T1000 (cell line): Measurements from ENCODE around the gene RAP1GAP2.
A peak's percentile ranks its signal among the peaks of the same experiment; 100 is the strongest.
"Not testable (repeated sequence)": the region's sequence is repeated elsewhere in the genome, so short reads cannot be mapped to it uniquely, and the experiment has no call there.

ENCODE experiments used
- DNase-seq: peaks from one replicate; lab custom pipeline; 2025; ENCODE audit warnings: mixed read lengths; lab: John Stamatoyannopoulos, UW

The RAP1GAP2 gene

DNA sequence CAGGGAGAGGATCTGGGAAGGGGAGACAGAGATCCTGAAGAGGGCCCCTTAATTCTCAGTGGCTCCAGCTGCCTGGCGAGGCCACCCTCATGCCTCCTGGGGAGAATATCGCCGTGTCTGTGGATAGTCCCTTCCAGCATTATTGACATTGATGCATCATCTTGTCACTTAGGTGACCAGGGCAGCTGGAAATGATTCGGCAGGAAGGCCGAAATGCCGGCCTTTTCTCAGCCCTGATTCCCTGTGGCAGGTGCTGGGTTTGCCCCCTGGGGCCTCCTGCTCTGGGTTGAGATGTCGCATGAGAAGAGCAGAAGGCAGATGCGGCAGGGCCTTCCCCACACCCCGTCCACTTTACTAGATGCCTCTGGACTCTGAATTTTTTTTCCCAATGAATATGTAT is 89.5 kb downstream of the RAP1GAP2 start:
- DNase-seq = no peak

DNA sequence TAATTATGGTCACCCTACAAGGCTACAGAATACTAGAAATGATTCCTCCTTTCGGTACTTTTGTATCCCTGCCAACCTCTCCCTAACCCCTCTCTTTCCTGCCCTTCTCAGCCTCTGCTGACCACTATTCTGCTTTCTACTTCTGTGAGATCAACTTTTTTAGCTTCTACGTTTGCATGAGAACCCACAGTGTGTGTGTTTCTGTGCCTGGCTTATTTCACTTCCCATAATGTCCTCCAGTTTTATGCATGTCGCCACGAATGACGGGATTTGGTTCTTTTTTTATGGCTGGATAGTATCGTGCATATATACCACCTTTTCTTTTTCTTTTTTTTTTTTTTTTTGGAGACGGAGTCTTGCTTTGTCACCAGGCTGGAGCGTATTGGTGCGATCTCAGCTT is 92.1 kb downstream of the RAP1GAP2 start:
- no peak for DNase-seq

DNA sequence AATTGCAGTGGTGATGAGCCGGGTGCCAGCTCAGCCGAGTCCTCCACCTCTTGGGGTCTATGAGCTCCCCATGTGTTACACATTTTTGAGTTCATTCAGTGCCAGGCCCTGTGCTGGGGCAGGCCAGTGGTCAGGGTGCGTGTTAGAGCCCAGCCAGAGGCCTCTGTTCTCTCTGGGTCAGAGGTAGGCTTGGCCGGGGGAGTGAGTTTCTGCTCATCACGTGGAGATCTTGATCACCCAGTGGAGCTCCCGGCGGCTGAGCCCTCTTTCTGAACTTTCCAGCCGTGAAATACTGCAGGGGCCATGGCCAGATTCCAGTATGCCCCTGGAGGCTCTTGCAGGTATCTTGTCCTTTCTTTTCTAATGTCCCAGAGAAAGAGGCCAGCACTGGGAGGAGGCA is 93.0 kb downstream of the RAP1GAP2 start:
- DNase-seq = no peak

DNA sequence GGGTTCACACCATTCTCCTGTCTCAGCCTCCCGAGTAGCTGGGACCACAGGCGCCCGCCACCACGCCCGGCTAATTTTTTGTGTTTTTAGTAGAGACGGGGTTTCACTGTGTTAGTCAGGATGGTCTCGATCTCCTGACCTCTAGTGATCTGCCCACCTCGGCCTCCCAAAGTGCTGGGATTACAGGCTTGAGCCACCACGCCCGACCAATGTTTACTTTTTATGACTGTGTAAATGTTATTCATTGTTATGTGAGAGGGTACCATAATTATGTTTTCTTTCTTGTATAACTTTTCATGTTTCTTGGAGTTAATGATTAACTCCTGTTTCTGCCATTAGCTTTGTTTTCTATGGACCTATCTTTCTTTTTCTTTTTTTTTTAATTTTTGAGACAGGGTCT is 94.5 kb downstream of the RAP1GAP2 start:
- not testable (repeated sequence) for DNase-seq

DNA sequence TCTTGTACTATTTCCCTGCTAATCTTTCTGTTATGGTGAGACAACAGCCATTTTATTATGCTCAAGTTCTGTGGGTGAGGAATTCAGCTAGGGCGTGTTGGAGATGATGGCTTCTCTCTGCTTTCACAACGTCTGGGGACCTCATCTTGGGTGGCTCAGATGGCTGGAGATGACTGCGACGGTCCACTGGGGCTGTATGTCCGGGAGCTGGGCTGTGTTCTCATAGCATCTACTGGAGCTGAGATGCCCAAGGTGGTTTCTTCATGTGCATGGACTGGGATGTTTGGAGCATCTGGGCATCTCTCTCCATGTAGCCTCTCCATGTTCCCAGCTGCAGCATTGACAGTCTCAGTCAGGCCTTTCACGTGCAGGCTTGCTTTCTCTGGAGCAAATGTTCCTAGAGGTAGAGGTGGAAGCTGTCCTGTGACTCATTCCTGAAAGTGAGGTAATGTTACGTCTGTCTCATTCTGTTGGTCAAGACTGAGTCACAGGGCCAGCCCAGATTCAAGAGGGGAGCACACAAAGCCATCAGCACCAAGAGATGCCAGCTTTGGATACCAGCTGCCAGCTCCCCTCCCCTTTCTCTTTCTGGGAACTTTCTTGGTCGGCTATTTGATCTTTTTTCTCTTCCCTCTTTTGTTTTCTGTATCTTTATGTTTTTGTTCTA is 96.2 kb downstream of the RAP1GAP2 start:
- DNase-seq = peak; percentile 74

DNA sequence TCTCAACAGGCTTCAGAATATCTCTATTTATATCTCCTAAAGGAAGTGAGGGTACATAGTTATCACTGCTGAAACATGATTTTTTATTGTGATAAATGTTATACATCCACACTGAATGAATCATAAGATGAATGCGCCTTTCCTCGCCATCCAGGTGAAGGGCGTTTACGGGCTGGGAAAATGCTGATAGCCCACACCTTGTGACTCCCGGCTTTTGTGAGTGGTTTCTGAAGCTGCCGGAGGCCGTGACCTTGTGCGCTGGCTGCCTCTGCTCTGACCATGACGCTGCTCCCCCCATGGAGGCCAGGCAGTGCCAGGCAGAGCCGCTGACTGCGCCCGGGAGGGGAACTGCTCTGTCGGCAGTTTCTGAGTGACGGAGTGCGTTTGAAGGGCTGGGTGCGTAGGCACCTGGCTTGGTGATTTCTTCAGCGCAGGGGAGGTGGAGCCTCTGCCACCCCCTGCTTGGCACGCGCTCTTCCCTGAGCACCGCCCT is 97.2 kb downstream of the RAP1GAP2 start:
- no peak for DNase-seq

DNA sequence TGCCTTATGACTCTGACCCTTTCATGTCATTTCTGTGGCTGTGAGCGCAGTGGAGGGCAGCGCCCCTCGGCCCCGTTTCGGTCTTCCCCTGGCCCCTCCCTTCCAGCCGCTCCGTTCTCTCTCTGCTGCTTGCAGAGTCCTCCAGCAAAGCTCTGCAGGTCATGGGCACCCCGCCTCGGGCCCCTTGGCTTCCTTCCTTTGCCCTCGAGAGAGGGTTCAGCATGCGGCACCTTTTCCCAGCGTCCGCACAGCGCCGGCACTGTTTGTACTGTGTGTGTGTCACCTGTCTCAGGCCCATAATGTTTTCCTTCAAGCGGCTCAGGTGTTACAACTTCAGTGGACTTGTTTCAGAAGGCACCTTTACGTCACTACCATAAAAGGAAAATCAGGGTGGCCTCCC is 98.5 kb downstream of the RAP1GAP2 start:
- no peak for DNase-seq

DNA sequence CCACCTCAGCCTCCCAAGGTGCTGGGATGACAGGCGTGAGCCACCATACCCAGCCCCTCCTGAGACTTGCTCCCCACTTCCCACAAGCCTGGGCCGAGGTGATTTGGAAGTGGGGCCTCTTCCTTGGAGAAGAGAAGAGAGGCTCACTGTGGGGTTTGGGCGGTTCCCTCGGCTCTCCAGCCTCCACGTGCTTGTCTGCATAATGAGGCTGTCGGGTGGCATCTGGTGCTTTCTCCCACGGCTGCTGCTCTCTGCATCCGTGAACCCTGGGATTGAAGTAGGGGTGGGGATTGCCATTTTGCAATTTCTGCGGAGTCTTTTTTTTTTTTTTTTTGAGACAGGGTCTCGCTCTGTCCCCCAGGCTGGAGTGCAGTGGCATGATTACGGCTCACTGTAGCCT is 101.4 kb downstream of the RAP1GAP2 start:
- DNase-seq = no peak

DNA sequence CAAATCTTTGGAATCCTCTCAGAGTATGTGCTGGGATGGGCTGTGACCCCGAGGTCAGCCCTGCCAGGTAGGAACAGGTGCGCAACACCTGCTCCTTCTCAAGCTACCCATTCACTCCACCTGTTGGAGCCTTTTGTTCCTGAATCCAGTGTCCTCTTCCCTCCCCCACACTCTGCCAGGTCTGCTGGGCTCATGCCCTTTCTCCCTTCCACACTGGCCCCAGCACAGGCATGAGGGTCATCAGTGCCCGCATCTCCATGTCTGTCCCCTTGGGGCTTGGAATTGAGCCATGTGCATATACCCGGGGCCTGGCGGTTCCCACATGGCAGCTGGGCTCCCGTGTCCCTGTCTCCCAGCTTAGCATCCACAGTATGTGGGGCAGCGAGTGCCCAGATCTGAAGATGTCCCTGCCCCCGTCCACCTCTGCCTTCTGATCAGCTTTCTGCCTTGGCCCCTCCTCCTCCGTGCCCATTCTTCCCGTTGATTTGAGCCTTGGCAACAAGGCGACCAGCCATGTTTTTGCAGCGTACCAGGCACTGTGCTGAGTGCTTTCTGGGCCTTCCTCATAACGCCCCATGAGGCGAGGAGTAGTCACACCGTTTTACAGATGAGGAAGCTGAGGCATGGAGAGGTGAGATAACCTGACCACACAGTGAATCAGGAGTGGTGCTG is 102.2 kb downstream of the RAP1GAP2 start:
- DNase-seq = no peak

DNA sequence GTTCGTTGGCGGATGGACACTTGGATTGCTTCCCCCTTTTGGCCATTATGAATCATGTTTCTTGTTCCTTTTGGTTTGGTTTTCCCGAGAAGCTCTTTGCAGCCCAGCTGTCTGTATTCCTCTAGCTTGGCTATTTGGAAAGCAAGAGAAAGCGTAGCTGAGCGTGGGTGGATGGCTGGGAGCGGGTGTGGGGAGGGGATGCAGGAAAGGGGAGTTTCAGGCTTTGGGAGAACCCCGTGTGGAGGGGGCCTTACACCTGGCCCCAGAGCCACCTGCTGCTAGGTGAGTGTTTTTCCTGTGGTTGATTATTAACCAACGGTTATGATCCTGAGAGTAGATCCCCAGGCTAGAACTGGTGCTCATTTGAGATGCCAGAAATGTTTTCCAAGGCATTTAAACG is 103.7 kb downstream of the RAP1GAP2 start:
- no peak for DNase-seq

DNA sequence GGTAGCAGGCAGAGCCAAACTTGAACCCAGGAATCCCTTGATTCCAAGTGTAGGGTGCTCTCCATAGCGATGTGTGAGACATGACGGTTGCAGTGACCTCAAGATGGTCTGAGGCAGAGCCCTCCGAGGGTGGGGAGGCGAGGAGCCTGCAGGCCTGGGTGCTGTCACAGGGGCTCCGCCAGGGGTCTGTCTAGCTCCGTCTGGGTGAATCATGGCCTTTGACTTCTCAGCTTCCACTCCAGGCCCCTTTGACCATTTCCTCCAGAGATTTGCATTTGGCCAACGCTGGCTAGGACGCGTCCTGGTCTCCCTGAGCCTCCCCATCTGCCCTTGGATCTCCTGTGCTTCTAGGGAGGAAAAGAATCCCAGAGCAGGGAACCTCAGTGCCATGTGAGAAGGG is 104.6 kb downstream of the RAP1GAP2 start:
- DNase-seq = no peak

DNA sequence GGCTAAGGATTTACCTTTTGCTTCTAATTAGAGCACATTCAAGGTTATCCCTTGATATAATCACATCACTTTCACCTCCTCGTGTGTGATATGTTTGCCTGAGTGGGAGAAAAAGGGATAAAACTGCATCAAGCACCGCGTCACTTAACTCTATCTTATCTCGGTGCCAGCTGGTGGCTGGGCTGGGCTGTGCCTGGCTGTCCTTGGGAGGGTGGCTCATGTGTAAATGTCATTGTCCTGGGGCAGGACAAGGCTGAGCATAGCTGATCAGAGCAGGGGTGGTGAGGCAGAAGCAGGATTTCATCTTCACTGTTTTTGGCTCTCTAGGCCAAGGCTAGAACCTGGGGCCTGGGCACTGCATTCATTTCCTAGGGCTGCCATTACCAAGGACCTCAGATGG is 105.3 kb downstream of the RAP1GAP2 start:
- no peak for DNase-seq

DNA sequence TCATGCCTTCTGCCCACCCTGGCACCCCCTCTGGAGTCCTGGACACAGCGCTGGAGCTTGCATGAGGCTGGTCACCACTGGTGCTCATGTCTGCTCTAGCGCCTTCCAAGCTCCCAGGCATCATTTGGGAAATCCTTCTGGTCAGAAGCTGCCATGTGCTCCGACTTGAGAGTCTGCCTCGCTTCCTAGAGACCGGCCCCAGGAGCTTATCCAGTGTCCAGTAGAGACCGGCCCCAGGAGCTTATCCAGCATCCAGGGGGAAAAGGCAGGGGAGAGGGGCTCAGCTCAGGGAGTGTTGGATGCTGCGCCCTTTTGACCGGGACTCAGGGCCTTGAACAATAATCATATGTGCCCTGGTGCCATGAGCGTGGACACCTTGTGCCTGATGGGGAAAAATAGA is 106.3 kb downstream of the RAP1GAP2 start:
- DNase-seq = no peak

DNA sequence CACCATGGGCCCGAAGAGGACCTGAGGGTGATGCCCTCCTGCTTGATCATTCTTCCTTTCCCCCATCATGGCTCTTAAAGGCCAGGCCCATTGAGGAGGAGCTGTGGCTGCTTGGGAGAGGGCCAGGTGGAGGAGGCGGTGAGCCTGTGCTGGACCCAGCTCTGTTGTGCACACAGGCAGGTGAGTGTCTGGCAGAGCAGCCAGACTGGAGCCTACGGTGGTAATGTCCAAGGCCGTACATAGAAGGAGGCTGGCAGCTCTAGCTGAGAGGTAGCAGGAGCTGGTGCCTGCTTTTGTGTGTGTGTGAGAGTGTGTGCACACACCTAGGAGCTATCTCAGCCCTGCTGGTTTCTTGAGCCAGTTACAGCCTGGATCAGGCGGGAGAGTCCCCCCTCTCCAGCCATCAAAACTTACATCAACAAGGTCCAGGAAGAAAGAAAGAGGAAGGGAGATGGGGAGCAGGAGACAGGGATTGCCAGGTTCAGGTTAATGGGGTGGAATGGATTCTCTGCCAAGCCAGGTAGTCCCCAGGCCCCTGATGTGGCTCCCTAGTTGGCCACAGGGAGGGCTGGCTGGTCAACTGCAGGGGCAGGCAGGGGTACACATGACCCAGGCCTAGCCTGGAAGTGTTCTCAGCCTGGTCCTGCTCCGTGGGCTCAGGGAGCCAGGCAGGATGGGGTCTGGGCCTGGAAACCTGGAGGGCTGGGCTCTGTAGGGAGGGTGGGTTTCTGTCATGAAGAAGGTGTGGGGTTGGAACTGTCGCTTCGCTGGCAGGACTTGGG is 107.1 kb downstream of the RAP1GAP2 start:
- DNase-seq = no peak

DNA sequence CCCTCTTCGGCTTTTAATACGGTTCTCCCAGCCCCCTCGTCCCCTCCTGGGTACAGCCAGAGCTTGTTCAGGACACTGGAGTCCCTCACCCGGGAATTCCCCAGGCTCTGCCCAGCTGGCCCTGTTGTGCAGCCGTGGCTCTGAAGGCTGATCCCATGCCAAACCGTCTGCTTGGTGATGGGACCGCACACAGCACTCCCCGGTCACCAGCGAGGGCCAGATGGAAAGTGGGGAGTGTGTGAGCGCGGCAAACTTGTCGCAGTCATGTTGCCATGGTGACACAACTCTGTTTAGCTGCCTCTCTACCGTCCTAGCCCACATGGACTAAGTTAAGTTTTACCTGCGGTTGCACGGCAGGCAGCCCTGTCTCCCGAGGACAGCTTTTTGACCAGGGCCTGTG is 107.9 kb downstream of the RAP1GAP2 start:
- DNase-seq = no peak

DNA sequence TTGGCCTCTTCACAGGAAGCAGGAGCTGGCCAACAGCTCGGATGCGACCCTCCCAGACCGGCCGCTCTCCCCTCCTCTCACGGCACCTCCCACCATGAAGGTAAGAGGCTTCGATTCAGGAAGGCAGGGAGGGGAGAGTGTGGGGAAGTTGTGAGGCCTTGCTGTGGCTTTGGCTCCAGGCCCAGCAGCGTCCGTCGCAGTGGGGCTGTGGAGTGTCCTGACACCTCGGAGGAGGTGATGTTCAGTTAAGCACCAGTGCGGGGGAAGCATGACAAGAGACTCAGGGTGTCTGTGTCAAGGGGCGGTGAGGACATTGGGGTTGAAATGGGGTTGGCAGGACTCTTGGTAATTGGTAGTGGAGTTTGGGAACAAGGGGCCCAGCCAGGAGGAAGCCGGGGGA is 109.0 kb downstream of the RAP1GAP2 start:
- DNase-seq = no peak

DNA sequence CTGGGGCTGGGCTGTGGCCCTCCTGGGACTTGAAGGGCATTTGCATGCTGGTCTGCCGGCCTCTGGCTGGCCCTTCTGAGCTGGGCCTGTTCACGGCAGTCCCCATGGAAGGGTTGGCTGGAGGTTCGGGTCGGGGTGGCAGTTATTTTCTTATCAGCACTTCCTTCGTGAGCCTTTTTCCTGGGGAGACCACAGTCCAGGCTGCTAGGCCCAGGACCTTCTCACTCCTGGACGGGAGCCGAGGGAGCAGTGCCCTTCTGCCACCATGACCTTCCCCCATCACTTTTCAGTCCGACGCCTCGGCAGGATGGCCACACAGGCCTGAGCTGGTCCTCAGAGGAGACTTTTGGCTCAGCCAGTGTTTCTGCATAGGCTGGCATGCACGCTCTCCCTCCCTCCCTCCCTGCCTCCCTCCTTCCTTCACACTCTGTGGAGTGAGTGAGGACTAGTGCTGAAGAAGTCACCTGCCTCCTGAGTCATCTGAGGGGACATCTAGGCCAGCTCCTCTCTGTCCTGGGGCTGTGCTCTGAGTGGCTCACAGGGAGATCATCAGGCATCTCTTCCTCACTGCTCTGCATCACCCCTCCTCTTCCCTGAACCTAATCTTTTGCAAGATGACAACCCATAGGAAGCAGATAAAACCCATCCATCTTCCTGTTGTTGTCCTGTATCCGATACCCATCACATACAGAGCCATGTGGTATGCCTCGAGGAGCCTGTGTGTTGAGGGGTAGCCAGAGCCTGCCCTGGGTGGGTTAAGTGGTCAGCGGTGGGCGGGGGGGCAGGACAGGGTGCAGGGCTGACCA is 109.7 kb downstream of the RAP1GAP2 start:
- no peak for DNase-seq

DNA sequence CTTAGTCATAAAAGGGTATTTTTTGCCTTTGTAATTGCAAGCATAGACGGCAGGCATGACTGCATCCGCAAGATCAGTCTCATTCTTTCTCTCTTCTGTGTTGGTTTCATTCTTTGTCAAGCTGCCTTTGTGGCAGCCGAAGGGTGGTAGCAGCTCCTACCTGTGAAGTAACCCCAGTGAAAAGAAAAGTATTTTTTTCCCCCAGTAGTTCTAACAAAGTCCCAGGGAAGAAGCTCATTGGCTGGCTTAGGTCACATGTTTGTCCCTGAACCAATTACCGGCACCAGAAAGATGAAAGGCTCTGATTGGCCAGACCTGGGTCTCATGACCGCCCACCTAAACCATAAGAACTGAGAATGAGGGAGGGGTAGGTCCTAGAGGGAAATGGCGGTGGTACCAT is 110.7 kb downstream of the RAP1GAP2 start:
- DNase-seq = no peak

DNA sequence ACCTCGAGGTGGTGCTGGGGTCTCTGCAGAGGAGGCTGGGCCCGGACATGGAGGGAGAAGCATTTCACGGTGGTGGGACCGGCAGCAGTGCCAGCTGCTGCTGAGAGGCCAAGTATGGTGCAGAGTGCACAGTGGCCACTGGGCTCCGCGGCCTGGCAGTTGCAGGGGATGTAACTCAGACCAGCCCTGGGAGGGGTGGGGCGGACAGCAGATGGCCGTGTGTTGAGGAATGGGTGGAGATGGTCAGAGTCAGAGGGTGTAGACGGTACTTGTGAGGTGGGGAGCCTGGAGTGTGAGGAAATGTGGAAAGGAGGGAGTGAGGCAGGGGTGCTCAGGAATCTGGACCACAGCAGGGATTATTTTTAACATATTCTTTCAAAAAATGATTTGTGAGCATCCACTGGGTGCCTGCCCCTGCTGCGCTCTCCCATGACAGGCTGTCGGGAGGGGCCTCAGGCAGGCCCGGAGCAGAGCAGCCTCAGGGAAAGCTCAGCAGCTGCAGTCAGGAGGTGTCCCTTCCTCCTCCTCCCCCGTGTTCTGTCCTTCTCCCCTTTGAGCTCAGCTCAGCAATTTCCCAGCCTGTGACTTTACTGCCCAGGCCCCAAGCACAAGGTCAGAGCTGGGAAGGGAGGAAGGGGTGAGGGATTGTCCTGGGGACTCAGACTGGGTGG is 113.1 kb downstream of the RAP1GAP2 start:
- no peak for DNase-seq

DNA sequence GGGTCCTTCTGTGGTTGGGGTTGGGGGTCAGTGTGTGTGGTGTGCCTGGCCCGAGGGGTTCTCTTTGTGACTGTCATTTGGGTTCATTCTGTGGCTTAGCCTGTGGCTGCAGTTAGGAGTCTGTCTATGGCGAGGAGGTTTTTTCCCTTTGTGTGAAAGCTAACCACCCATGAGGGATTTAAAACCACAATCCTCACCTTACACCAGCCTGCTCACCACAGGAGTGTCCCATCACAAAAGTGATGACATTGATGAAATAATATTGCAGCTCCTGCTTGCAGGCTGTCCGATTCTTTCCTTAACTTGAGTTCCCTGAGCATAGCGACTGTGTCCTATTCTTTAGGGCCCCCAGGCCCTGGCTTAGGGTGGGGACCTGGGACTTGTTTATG is 113.6 kb downstream of the RAP1GAP2 start:
- no peak for DNase-seq

DNA sequence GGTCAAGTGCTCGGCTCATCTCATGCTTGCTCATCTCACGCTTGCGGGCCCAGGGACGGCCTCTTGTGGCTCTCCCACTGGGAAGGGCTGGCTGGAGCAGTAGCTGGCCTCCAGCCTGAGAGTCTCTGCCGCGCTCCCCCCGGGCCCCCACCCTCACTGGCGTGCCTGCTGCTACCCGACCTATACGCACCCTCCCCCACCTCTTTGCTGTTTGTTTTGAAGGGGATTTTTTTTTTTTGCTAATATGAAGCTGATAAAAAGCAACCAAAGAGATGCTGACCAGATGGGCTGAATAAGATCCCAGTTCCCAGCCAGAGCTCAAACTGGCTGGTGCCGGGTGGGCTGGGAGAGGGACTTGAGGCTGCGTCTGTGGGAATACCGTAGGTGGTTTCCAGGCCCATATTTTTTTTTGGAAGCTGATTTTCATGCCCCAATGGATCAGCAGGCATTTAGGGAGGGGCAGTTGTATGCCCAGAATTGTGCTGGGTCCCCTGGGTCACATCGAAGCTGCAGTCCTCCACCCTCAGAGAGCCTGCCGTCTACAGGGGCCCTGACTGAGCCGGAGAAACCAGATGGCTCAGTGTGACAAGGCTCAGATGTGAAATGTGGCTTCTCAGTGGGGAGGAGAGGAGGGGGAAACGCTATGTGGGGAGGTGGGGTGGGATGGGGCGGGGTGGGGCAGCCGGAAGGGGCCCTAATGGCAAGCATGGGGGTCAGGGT is 115.0 kb downstream of the RAP1GAP2 start:
- DNase-seq = no peak
